ENCODE data around the gene FAM3C. TPM values are rescaled to one million over a fixed set of nuclear protein-coding genes. Genes with fewer than 3 reads are reported as not detected.
A peak's percentile ranks its signal among the peaks of the same experiment; 100 is the strongest.

FAM3C gene
- total RNA-seq, 1 experiment from 2014 or later, result 322 TPM

DNA sequence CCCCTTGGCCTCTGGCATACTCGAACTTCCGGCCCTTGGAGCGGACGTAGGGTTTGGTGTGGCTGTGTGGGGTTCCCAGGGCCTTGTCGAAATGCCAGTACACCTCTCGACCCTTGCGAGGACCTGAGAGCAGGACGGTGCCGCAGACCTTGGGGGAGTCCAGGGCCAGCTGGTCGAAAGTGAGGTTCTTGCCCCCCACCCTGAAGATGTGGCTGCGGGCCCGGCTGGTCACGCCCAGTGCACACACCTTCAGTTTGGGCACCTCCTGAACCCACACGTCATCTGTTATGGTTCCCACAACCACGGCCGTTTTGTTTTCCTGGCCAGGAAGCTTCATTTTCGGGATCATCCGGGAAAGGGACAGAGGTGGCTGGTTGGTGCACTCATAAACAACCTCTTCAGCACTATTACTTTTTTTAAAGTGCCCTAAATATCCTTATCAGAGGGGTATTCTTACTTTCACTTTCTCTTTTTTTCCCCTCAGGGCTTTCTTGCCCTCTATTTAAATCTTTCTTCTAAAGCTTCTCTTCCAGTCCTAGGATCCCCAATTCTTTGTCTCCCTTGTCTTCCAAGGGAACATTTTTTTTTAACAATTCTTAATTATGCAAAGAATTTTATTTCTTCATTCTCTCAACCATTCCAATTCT, 44.9 kb upstream of the FAM3C start:
- H2AFZ ChIP-seq (ENCODE audit: low read depth, low read length, poor library complexity, severe bottlenecking), result peak overlapping the region; percentile 70
- ATAC-seq, result no peak
- intact Hi-C loops (cut with micrococcal nuclease), result no loop called here

More for the DNA sequence above, 44.9 kb upstream of the FAM3C start:
- ChIA-PET POLR2A (no interaction called here), RAD21 (ENCODE audit: low non-redundant PET in 1 of 2, low total read pairs in 2 of 2, uncharacterized antibody in 2 of 2, unreplicated experiment in 2 of 2) (no interaction called here), CTCF (no interaction called here)
- no peaks in the 10 kb centered on the region for H3K79me2 ChIP-seq (ENCODE audit: insufficient read depth, low read length)
- H3K4me3 ChIP-seq (replicated peaks in 1 of 2; ENCODE audit: low read depth in 1 of 2, low read length in 2 of 2), result no peak overlapping the region
- H3K27me3 ChIP-seq (ENCODE audit: insufficient read depth, low read length), result no peaks in the 10 kb centered on the region
- no peaks in the 10 kb centered on the region for H3K9me3 ChIP-seq (ENCODE audit: control insufficient read depth in 1 of 2, insufficient read depth in 1 of 2, low read depth in 1 of 2, low read length in 2 of 2)
- H3K4me1 ChIP-seq (ENCODE audit: control insufficient read depth in 1 of 2, insufficient read depth in 2 of 2, low read length in 2 of 2), result peaks cover 9 to 24% of the 10 kb centered on the region in 2 experiments
- no peak for DNase-seq (ENCODE audit: low read depth, low spot score)
- H3K27ac ChIP-seq (ENCODE audit: low read depth, low read length), result no peak overlapping the region; the same call in 1 of the 2 replicates
- TF ChIP-seq YY1 (IDR thresholded peaks at IDR 0.05; ENCODE audit: extremely low read depth, insufficient replicate concordance, low read depth, low read length) (no peak), SP1 (IDR thresholded peaks at IDR 0.05; ENCODE audit: low read depth) (no peak), CBX3 (IDR thresholded peaks at IDR 0.05; ENCODE audit: low read depth) (no peak), FOSL1 (IDR thresholded peaks at IDR 0.05; ENCODE audit: low read depth) (no peak), EZH2 (IDR thresholded peaks at IDR 0.05) (no peak), ZFX (IDR thresholded peaks at IDR 0.05) (no peak), RAD21 (IDR thresholded peaks at IDR 0.05; ENCODE audit: low read depth) (no peak)
- TF ChIP-seq, protein P1, sequence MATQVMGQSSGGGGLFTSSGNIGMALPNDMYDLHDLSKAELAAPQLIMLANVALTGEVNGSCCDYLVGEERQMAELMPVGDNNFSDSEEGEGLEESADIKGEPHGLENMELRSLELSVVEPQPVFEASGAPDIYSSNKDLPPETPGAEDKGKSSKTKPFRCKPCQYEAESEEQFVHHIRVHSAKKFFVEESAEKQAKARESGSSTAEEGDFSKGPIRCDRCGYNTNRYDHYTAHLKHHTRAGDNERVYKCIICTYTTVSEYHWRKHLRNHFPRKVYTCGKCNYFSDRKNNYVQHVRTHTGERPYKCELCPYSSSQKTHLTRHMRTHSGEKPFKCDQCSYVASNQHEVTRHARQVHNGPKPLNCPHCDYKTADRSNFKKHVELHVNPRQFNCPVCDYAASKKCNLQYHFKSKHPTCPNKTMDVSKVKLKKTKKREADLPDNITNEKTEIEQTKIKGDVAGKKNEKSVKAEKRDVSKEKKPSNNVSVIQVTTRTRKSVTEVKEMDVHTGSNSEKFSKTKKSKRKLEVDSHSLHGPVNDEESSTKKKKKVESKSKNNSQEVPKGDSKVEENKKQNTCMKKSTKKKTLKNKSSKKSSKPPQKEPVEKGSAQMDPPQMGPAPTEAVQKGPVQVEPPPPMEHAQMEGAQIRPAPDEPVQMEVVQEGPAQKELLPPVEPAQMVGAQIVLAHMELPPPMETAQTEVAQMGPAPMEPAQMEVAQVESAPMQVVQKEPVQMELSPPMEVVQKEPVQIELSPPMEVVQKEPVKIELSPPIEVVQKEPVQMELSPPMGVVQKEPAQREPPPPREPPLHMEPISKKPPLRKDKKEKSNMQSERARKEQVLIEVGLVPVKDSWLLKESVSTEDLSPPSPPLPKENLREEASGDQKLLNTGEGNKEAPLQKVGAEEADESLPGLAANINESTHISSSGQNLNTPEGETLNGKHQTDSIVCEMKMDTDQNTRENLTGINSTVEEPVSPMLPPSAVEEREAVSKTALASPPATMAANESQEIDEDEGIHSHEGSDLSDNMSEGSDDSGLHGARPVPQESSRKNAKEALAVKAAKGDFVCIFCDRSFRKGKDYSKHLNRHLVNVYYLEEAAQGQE (IDR thresholded peaks at IDR 0.05; ENCODE audit: low read depth), result no peak
- TF ChIP-seq, protein P2, sequence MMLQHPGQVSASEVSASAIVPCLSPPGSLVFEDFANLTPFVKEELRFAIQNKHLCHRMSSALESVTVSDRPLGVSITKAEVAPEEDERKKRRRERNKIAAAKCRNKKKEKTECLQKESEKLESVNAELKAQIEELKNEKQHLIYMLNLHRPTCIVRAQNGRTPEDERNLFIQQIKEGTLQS (IDR thresholded peaks at IDR 0.05), result no peak
- TF ChIP-seq, protein P3, sequence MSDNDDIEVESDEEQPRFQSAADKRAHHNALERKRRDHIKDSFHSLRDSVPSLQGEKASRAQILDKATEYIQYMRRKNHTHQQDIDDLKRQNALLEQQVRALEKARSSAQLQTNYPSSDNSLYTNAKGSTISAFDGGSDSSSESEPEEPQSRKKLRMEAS (IDR thresholded peaks at IDR 0.05), result no peak
- no peak overlapping the region for H3K9ac ChIP-seq (ENCODE audit: low read length)
- no peaks in the 10 kb centered on the region for H4K20me1 ChIP-seq (ENCODE audit: insufficient read depth)
- H3K36me3 ChIP-seq (ENCODE audit: control insufficient read depth in 1 of 2, insufficient read depth in 2 of 2, low read length in 2 of 2), result no peaks in the 10 kb centered on the region
- BruUV-seq (replicated peaks), result no TSS peak
- H3K9me2 ChIP-seq (ENCODE audit: insufficient read depth), result no peaks in the 10 kb centered on the region
- peak overlapping the region; percentile 3; the same call in 1 of the 2 replicates for H3K4me2 ChIP-seq (ENCODE audit: low read length)
